GM19239 (cell line): ENCODE results near the gene CLEC7A.
A peak's percentile ranks its signal among the peaks of the same experiment; 100 is the strongest.

Experiments used
- DNase-seq: peaks from one replicate; pipeline ENCODE4 v3.0.0; 2011; ENCODE audit warnings: low spot score; ENCODE audit not compliant: insufficient read length
- FAIRE-seq: peaks from 2 replicates; lab custom pipeline; 2011; peaks lifted over from hg19 to GRCh38; lab: Jason Lieb, UNC

The CLEC7A gene

GRCh38 chr12:10142976-10143589 lies 13.1 kb upstream of the CLEC7A start:
- DNase-seq = no peak
- no peak for FAIRE-seq

GRCh38 chr12:10140001-10140400 lies 10.0 kb upstream of the CLEC7A start:
- no peak for DNase-seq

GRCh38 chr12:10136637-10137205 lies 6.7 kb upstream of the CLEC7A start:
- FAIRE-seq (no peak), DNase-seq (no peak)

More at GRCh38 chr12:10140001-10140400, 10.0 kb upstream of the CLEC7A start:
- peak; percentile 74 for FAIRE-seq

GRCh38 chr12:10135126-10135525 lies 5.1 kb upstream of the CLEC7A start:
- DNase-seq = no peak
- FAIRE-seq = no peak

- DNase-seq (no peak), FAIRE-seq (no peak)
These were observed 2.9 kb upstream of the CLEC7A start for GRCh38 chr12:10132850-10133370.

- FAIRE-seq (peak; percentile 8), DNase-seq (no peak)
These were observed 1.2 kb upstream of the CLEC7A start for GRCh38 chr12:10131111-10131690.

- FAIRE-seq (no peak), DNase-seq (no peak)
These were observed 1.3 kb downstream of the CLEC7A start for GRCh38 chr12:10128687-10129086.

GRCh38 chr12:10126413-10126812 lies 3.6 kb downstream of the CLEC7A start:
- FAIRE-seq = no peak
- no peak for DNase-seq

- DNase-seq (no peak), FAIRE-seq (no peak)
These were observed 7.3 kb downstream of the CLEC7A start for GRCh38 chr12:10122689-10123088.

GRCh38 chr12:10121278-10121677 lies 8.7 kb downstream of the CLEC7A start:
- no peak for FAIRE-seq
- DNase-seq = no peak

- FAIRE-seq (no peak), DNase-seq (no peak)
These were observed 10.9 kb downstream of the CLEC7A start for GRCh38 chr12:10119066-10119465.

GRCh38 chr12:10115890-10116289 lies 14.1 kb downstream of the CLEC7A start:
- DNase-seq (no peak), FAIRE-seq (no peak)

GRCh38 chr12:10115311-10115710 lies 14.7 kb downstream of the CLEC7A start:
- DNase-seq = no peak
- FAIRE-seq = no peak

- FAIRE-seq (no peak), DNase-seq (no peak)
These were observed 16.1 kb downstream of the CLEC7A start for GRCh38 chr12:10113920-10114319.

GRCh38 chr12:10113075-10113474 lies 16.9 kb downstream of the CLEC7A start:
- no peak for DNase-seq
- no peak for FAIRE-seq

- no peak for FAIRE-seq
- DNase-seq = no peak
These were observed 18.5 kb downstream of the CLEC7A start for GRCh38 chr12:10111451-10111850.

- no peak for FAIRE-seq
- DNase-seq = no peak
These were observed 19.6 kb downstream of the CLEC7A start for GRCh38 chr12:10110256-10110844.

- DNase-seq = no peak
- FAIRE-seq = no peak
These were observed 27.7 kb downstream of the CLEC7A start for GRCh38 chr12:10102322-10102721.

- FAIRE-seq = no peak
- no peak for DNase-seq
These were observed 28.3 kb downstream of the CLEC7A start for GRCh38 chr12:10101648-10102220.

- FAIRE-seq (no peak), DNase-seq (no peak)
These were observed 28.9 kb downstream of the CLEC7A start for GRCh38 chr12:10101042-10101579.

GRCh38 chr12:10098791-10099190 lies 31.2 kb downstream of the CLEC7A start, which contains the start of gene CLEC1A:
CLEC1A (minus strand) TSS chr12:10098985; CDS start chr12:10098922, 63 bp downstream.
- no peak for FAIRE-seq
- DNase-seq = no peak
